ENCODE data around the gene ROPN1B.

The ROPN1B gene

GRCh38 chr3:126025116-126025729, 56.2 kb downstream of the ROPN1B start:
- no peaks in the 10 kb centered on the region for H3K36me3 ChIP-seq (ENCODE audit: insufficient read depth, low read length)
- H3K4me1 ChIP-seq (ENCODE audit: insufficient read depth, low read length), result peaks cover 13% of the 10 kb centered on the region
- H3K9me3 ChIP-seq (ENCODE audit: control insufficient read depth, insufficient read depth, low read length), result peaks cover 10% of the 10 kb centered on the region
- H3K9ac ChIP-seq (ENCODE audit: low read depth, low read length), result no peak overlapping the region

GRCh38 chr3:126025862-126026261, 56.9 kb downstream of the ROPN1B start:
- Histone ChIP-seq H3K9ac (ENCODE audit: low read depth, low read length) (no peak overlapping the region), H3K4me1 (ENCODE audit: insufficient read depth, low read length) (peaks cover 13% of the 10 kb centered on the region), H3K36me3 (ENCODE audit: insufficient read depth, low read length) (no peaks in the 10 kb centered on the region), H3K9me3 (ENCODE audit: control insufficient read depth, insufficient read depth, low read length) (peaks cover 12% of the 10 kb centered on the region)

GRCh38 chr3:126026277-126026751, 57.3 kb downstream of the ROPN1B start:
- peaks cover 12% of the 10 kb centered on the region for H3K4me1 ChIP-seq (ENCODE audit: insufficient read depth, low read length)
- H3K36me3 ChIP-seq (ENCODE audit: insufficient read depth, low read length), result no peaks in the 10 kb centered on the region
- peaks cover 12% of the 10 kb centered on the region for H3K9me3 ChIP-seq (ENCODE audit: control insufficient read depth, insufficient read depth, low read length)
- H3K9ac ChIP-seq (ENCODE audit: low read depth, low read length), result no peak overlapping the region

GRCh38 chr3:126026761-126027160, 57.8 kb downstream of the ROPN1B start:
- H3K4me1 ChIP-seq (ENCODE audit: insufficient read depth, low read length), result peaks cover 8% of the 10 kb centered on the region
- H3K9me3 ChIP-seq (ENCODE audit: control insufficient read depth, insufficient read depth, low read length), result peaks cover 12% of the 10 kb centered on the region
- no peaks in the 10 kb centered on the region for H3K36me3 ChIP-seq (ENCODE audit: insufficient read depth, low read length)
- no peak overlapping the region for H3K9ac ChIP-seq (ENCODE audit: low read depth, low read length)

- no peak overlapping the region for H3K9ac ChIP-seq (ENCODE audit: low read depth, low read length)
- H3K9me3 ChIP-seq (ENCODE audit: control insufficient read depth, insufficient read depth, low read length), result peaks cover 12% of the 10 kb centered on the region
- no peaks in the 10 kb centered on the region for H3K36me3 ChIP-seq (ENCODE audit: insufficient read depth, low read length)
- no peaks in the 10 kb centered on the region for H3K4me1 ChIP-seq (ENCODE audit: insufficient read depth, low read length)
Measured at GRCh38 chr3:126028096-126028495, 59.1 kb downstream of the ROPN1B start.

- Histone ChIP-seq H3K9me3 (ENCODE audit: control insufficient read depth, insufficient read depth, low read length) (peaks cover 12% of the 10 kb centered on the region), H3K36me3 (ENCODE audit: insufficient read depth, low read length) (no peaks in the 10 kb centered on the region), H3K9ac (ENCODE audit: low read depth, low read length) (no peak overlapping the region), H3K4me1 (ENCODE audit: insufficient read depth, low read length) (no peaks in the 10 kb centered on the region)
Measured at GRCh38 chr3:126029241-126029640, 60.3 kb downstream of the ROPN1B start.

- H3K9ac ChIP-seq (ENCODE audit: low read depth, low read length), result no peak overlapping the region
- H3K36me3 ChIP-seq (ENCODE audit: insufficient read depth, low read length), result no peaks in the 10 kb centered on the region
- H3K4me1 ChIP-seq (ENCODE audit: insufficient read depth, low read length), result no peaks in the 10 kb centered on the region
- H3K9me3 ChIP-seq (ENCODE audit: control insufficient read depth, insufficient read depth, low read length), result peaks cover 12% of the 10 kb centered on the region
Measured at GRCh38 chr3:126030455-126030854, 61.5 kb downstream of the ROPN1B start.

GRCh38 chr3:126031981-126032471, 63.0 kb downstream of the ROPN1B start:
- Histone ChIP-seq H3K4me1 (ENCODE audit: insufficient read depth, low read length) (no peaks in the 10 kb centered on the region), H3K36me3 (ENCODE audit: insufficient read depth, low read length) (no peaks in the 10 kb centered on the region), H3K9ac (ENCODE audit: low read depth, low read length) (no peak overlapping the region), H3K9me3 (ENCODE audit: control insufficient read depth, insufficient read depth, low read length) (peaks cover 12% of the 10 kb centered on the region)
